Stomach (tissue), 9 donors: ENCODE measurements around the gene TOR3A. TPM values are rescaled to one million over a fixed set of nuclear protein-coding genes. Genes with fewer than 3 reads are reported as not detected.
A peak's percentile ranks its signal among the peaks of the same experiment; 100 is the strongest.

Source experiments
- DNase-seq, 2 donors: peaks; one replicate each; pipeline versions ENCODE4 v3.0.0 to v3.0.0-alpha.2; 2013 to 2019
- H3K27ac ChIP-seq, 5 donors: fragments of 200-600 bp in 4 of 5; sonication (generic) in 4 of 5; one replicate each; pipeline ENCODE4 v1.5.1; 2013 to 2019; ENCODE audit warnings: mild to moderate bottlenecking in 1 of 5, moderate library complexity in 1 of 5
- H3K27me3 ChIP-seq, 3 donors: fragments of 200-600 bp; sonication (generic); one replicate each; pipeline ENCODE4 v1.5.1; 2017 to 2019; ENCODE audit warnings: mixed run types in 1 of 3
- H3K36me3 ChIP-seq, 4 donors: fragments of 200-600 bp; sonication (generic); 1 replicate in 3 of 4; 2 replicates in 1 of 4; pipeline ENCODE4 v1.5.1; 2016 to 2019
- H3K4me1 ChIP-seq, 4 donors: fragments of 200-600 bp; sonication (generic); one replicate each; pipeline ENCODE4 v1.5.1; 2016 to 2019
- H3K4me3 ChIP-seq, 4 donors: fragments of 200-600 bp; sonication (generic) in 3 of 4; one replicate each; pipeline ENCODE4 v1.5.1; 2016 to 2019; ENCODE audit warnings: mild to moderate bottlenecking in 1 of 4
- H3K9me3 ChIP-seq, 4 donors: fragments of 200-600 bp; sonication (generic); one replicate each; pipeline ENCODE4 v1.5.1; 2016 to 2019
- EP300 ChIP-seq: sonication (generic); formaldehyde crosslinking; IDR thresholded peaks from one replicate; pipeline ENCODE4 v1.6.1; 2017; ENCODE audit warnings: antibody characterized with exemption
- POLR2A ChIP-seq, 4 donors: fragments of 450-650 bp; IDR thresholded peaks; one replicate each; pipeline ENCODE4 v1.6.1; 2016; ENCODE audit warnings: antibody characterized with exemption in 4 of 4, control low read depth in 2 of 4, mild to moderate bottlenecking in 1 of 4, moderate library complexity in 1 of 4
- POLR2AphosphoS5 ChIP-seq, 3 donors: sonication (generic); formaldehyde crosslinking; IDR thresholded peaks; one replicate each; pipeline ENCODE4 v1.6.1; 2016; ENCODE audit warnings: antibody characterized with exemption in 3 of 3
- WGBS, 5 donors: extraction: QIAGEN DNeasy Blood & Tissue Kit in 3 of 5; methylation state at CpG; one replicate each; pipeline versions ENCODE4 v1.1.5 to v1.1.7; 2013 to 2018; 5-methylcytosine and 5-hydroxymethylcytosine counted together
- intact Hi-C: fragments of 100-400 bp; cut with DNase I; formaldehyde crosslinking; loops from one replicate; pipeline ENCODE4 v1.15.1; 2023; ENCODE audit warnings: low total_unique reads
- polyA plus RNA-seq, 3 donors: library from polyadenylated mRNA; stranded (reverse); fragments of 200-250 nt; gene quantifications; one replicate each; pipeline ENCODE4 v1.2.3, GENCODE V29; 2013
- total RNA-seq, 5 donors: library from RNA; depleted of rRNA; stranded (reverse); fragments of >200 nt; gene quantifications; one replicate each; pipeline versions ENCODE4 v1.1.0 to v1.2.3, GENCODE V29; 2014 to 2016
- TF ChIP-seq, protein P1 (sequence below), 7 experiments: fragments of 450-650 bp in 4 of 7; fragments of 200-600 bp in 3 of 7; sonication (generic) in 3 of 7; IDR thresholded peaks; one replicate each; pipeline ENCODE4 v1.5.1; 2016 to 2019; ENCODE audit warnings: antibody characterized with exemption in 7 of 7, control low read depth in 2 of 7, mild to moderate bottlenecking in 1 of 7
- donor health status: healthy with polysubstance abuse.
- donor health status: Bipolar disorder and iron deficiency.
- donor health status: healthy.

Gene TOR3A
- total and polyA plus RNA-seq, 8 donors = 5.3 to 285 (median 15.6) TPM

DNA sequence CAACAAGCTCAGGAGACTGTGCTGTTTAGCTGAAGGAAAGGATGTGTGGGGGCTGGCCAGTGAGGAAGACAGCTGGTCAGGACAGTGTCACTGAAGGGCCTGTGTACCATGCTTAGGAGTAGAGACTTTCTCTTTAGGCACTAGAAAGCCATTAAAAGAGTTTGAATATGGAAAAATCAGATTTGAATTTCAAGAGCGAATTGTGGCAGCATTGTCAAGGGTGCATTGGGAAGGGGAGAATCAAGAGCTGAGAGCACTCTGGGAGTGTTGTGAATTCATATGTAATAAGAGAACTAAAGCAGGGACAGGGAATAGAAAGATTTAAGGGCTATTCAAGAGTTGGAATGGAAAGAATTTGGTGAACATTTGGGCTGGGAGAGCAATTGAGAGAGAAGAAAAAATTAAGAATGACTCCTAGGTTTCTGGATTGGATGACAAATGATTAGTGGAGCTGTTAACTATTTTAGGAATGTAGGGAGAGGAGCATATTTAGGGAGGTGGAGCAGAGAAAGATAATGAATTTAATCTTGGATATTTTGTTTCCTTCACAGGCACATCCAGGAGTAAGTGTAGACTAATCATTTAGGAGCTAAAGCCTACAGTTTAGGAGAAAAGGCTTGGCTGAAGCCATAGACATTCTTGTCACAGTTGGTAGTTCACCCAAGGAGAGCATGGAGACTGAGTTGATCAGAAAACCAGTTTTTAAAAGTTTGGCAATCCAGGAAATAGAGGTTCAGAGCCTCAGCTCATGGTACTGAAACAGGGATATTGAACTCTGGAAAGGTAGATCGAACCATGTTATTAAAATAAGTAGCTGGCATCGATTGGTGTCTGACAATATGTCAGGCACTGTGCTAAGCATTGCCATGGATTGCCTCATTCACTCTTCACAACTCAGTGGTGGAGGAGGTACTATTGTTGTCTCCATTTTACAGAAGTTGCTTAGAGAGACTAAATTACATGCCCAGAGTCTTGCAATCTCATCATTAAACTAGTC is 23.1 kb upstream of the TOR3A start:
- TF ChIP-seq, protein P1, sequence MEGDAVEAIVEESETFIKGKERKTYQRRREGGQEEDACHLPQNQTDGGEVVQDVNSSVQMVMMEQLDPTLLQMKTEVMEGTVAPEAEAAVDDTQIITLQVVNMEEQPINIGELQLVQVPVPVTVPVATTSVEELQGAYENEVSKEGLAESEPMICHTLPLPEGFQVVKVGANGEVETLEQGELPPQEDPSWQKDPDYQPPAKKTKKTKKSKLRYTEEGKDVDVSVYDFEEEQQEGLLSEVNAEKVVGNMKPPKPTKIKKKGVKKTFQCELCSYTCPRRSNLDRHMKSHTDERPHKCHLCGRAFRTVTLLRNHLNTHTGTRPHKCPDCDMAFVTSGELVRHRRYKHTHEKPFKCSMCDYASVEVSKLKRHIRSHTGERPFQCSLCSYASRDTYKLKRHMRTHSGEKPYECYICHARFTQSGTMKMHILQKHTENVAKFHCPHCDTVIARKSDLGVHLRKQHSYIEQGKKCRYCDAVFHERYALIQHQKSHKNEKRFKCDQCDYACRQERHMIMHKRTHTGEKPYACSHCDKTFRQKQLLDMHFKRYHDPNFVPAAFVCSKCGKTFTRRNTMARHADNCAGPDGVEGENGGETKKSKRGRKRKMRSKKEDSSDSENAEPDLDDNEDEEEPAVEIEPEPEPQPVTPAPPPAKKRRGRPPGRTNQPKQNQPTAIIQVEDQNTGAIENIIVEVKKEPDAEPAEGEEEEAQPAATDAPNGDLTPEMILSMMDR (IDR thresholded peaks at IDR 0.05) = no peak
- TF ChIP-seq EP300 (no peak), POLR2AphosphoS5 (IDR thresholded peaks at IDR 0.05) (no peak), POLR2A (IDR thresholded peaks at IDR 0.05) (no peak)
- no peaks in the 10 kb centered on the region for H3K27me3 ChIP-seq
- H3K36me3 ChIP-seq = peaks cover 6 to 46% (median 35%) of the 10 kb centered on the region in 4 donors
- H3K27ac ChIP-seq = no peak overlapping the region
- 90 to 99% (median 94%) methylated on average over 3 of the region's 3 CpGs for WGBS, 5 donors
- peaks cover 0 to 4% (median 0%) of the 10 kb centered on the region in 4 donors for H3K4me1 ChIP-seq
- no peak overlapping the region for H3K4me3 ChIP-seq
- no peaks in the 10 kb centered on the region for H3K9me3 ChIP-seq
- no peak for DNase-seq
- intact Hi-C loops = no loop called here

DNA sequence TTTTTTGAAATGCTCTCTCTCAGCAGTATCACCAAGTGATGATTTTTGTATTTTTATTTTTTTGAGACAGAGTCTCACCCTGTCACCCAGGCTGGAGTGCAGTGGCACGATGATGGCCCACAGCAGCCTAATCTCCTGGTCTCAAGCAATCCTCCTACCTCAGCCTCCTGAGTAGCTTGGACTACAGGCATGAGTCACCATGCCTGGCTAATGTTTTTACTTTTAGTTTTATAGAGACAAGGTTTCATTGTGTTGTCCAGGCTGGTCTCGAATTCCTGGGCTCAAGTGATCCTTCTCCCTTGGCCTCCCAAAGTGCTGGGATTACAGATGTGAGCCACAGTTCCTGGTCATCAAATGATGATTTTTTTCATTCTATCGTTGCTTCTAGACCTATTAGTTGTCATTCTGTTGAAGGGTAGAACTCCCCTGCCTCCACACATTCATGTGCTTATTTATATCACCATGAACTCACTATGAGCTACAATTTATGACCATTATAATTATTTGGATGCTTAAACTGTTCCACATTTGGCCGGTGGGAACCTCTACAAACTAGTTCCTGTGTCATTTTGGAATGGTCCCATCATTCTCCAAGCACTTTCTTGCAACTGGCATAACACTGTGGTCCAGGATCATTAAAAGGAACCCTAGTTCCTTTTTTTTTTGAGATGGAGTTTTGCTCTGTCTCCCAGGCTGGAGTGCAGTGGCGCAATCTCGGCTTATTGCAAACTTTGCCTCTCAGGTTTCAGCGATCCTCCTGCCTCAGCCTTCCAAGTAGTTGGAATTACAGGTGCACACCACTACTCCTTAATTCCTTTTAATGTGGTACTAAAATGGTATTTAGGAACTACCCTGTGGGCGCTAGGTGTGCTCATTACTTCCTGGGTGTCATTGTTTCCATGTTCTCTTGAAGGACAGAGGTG is 20.2 kb upstream of the TOR3A start:
- WGBS, 5 donors = 88 to 97% (median 94%) methylated on average over 8 of the region's 8 CpGs
- H3K4me1 ChIP-seq = peaks cover 0 to 4% (median 0%) of the 10 kb centered on the region in 4 donors

DNA sequence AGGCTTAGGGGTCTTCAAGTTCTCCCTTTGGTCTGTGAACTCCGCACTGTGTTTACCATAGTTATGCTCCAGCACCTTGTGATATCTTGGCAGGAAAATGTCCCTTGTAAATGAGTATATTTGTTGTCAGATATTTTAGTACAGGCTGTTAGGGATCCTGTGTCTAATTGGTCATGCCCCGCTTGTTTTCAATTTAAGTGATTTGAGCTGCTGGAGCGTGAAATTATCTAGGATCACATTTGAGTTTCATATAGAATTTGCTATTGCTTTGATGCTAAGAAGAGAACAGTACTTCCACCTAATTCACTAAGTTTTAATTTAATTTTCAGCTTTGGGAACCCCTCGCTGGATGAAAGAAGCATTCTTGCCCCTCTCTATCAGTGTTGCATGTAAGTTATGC is 15.4 kb upstream of the TOR3A start:
- Histone ChIP-seq H3K4me1 (no peaks in the 10 kb centered on the region), H3K4me3 (no peak overlapping the region), H3K27me3 (no peaks in the 10 kb centered on the region), H3K36me3 (peaks cover 26 to 85% (median 77%) of the 10 kb centered on the region in 4 donors), H3K9me3 (no peaks in the 10 kb centered on the region), H3K27ac (no peak overlapping the region)
- DNase-seq = no peak
- TF ChIP-seq, protein P1 (IDR thresholded peaks at IDR 0.05) = no peak
- TF ChIP-seq POLR2A (IDR thresholded peaks at IDR 0.05) (no peak), EP300 (no peak), POLR2AphosphoS5 (IDR thresholded peaks at IDR 0.05) (no peak)
- WGBS, 5 donors = 95 to 99% (median 96%) methylated on average over 4 of the region's 4 CpGs
- intact Hi-C loops = no loop called here

More for the DNA sequence above, 20.2 kb upstream of the TOR3A start:
- no peak overlapping the region for H3K27ac ChIP-seq
- no peak for TF ChIP-seq EP300
- TF ChIP-seq POLR2A (IDR thresholded peaks at IDR 0.05) = no peak
- TF ChIP-seq, protein P1 (IDR thresholded peaks at IDR 0.05) = no peak
- TF ChIP-seq POLR2AphosphoS5 (IDR thresholded peaks at IDR 0.05) = no peak
- no peaks in the 10 kb centered on the region for H3K27me3 ChIP-seq
- no peaks in the 10 kb centered on the region for H3K9me3 ChIP-seq
- H3K36me3 ChIP-seq = peaks cover 22 to 53% (median 46%) of the 10 kb centered on the region in 4 donors
- intact Hi-C loops = no loop called here
- no peak overlapping the region for H3K4me3 ChIP-seq
- no peak for DNase-seq

DNA sequence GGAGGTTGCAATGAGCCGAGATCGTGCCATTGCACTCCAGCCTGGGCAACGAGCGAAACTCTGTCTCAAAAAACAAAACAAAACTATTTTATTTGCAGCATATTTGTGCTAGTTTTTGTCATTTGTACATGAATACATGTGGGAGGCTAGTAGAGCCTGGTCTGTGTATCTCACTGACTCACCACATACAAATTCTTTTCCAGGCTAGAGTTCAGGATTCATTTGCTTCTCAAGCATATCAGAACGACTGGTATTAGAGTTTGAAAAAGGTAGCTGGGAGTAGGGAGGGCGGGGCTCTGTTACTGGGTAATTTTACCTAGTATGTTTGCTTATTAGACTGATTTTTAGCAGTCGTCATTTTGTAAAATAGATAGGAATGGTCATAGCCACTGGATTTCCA is 4.5 kb upstream of the TOR3A start:
- DNase-seq = peak in 1 of 2 donors; percentile 40
- H3K4me1 ChIP-seq = peaks cover 8 to 16% (median 12%) of the 10 kb centered on the region in 4 donors
- H3K4me3 ChIP-seq = no peak overlapping the region
- 68 to 82% (median 75%) methylated on average over 7 of the region's 7 CpGs for WGBS, 5 donors
- peak overlapping the region in 3 of 5 donors; percentile 16 to 76 (median 34) for H3K27ac ChIP-seq
- TF ChIP-seq EP300 (no peak), POLR2A (IDR thresholded peaks at IDR 0.05) (no peak)
- TF ChIP-seq, protein P1 (IDR thresholded peaks at IDR 0.05) = no peak
- H3K9me3 ChIP-seq = no peaks in the 10 kb centered on the region
- intact Hi-C loops = no loop called here
- H3K36me3 ChIP-seq = peaks cover 0 to 34% (median 22%) of the 10 kb centered on the region in 4 donors
- H3K27me3 ChIP-seq = no peaks in the 10 kb centered on the region
